Measurements from ENCODE around the gene HES6.

The HES6 gene

DNA sequence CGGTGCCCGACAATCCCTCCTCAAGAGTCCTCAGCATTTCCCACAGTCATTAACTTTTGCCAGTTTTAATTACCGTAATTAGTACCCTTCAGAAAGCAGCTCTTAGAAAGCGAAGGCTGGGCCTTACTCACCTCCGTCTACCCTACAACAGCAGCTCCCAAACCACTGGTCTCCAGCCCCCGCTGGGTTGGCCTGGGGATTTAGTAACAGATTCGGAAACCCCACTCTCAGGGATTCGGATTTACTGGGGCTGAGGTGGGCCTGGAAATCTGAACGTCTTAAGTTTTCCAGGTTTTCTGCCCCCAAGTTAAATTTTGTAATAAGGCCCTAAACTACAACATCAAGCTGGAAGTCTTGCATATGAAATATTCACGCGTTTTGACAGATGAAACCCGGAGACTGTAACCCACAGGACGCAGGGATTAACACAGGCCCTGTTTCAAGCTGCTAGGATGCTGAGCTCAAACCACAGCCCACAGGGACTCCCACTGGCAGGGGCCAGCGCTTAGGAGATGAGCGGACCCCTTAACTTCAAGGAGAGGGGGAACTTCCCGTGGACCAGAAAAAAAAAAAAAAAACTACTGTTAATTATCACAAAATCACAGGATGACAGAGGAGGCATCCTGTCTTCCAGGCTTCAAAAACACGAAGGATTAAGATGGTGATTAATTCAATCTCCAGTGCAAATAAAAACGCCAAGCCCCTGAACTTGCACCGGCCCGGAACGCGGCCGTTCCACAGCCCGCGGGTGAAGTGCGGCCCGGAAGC is 37.3 kb downstream of the HES6 start:
- no peak for DNase-seq (ENCODE audit: low read depth in 3 of 3)

DNA sequence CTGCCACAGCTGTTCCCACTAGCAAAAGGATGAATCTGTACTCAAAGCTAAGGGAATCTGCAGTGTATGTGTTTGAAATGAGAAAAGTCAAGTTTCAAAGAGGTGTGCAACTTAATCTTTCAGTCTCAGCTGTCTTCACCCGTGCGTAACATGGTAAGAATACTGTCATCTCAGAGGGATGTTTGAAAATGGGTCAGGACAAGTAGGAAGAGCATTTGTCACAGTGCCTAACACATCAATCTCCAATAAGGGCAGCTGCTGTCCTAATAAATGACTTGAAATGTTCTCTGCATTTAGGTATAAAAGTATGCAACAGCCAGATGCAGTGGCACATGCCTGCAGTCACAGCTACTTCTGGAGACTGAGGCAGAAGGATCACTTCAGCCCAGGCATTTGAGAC is 49.4 kb downstream of the HES6 start:
- no peak for DNase-seq (ENCODE audit: low read depth in 3 of 3)

Measured in stimulated activated CD4-positive, alpha-beta T cell treated with anti-CD3 and anti-CD28 coated beads, TNF-alpha, amount 100 ng/mL, for 4 hours (primary cell).